GM19193 (cell line): ENCODE data around the gene INTS1.

Experiments used
- POLR2A ChIP-seq: IDR thresholded peaks from 4 replicates; pipeline ENCODE4 v1.6.1; 2011; ENCODE audit not compliant: insufficient read depth, insufficient read length; ENCODE audit errors: extremely low read depth

INTS1 gene

DNA sequence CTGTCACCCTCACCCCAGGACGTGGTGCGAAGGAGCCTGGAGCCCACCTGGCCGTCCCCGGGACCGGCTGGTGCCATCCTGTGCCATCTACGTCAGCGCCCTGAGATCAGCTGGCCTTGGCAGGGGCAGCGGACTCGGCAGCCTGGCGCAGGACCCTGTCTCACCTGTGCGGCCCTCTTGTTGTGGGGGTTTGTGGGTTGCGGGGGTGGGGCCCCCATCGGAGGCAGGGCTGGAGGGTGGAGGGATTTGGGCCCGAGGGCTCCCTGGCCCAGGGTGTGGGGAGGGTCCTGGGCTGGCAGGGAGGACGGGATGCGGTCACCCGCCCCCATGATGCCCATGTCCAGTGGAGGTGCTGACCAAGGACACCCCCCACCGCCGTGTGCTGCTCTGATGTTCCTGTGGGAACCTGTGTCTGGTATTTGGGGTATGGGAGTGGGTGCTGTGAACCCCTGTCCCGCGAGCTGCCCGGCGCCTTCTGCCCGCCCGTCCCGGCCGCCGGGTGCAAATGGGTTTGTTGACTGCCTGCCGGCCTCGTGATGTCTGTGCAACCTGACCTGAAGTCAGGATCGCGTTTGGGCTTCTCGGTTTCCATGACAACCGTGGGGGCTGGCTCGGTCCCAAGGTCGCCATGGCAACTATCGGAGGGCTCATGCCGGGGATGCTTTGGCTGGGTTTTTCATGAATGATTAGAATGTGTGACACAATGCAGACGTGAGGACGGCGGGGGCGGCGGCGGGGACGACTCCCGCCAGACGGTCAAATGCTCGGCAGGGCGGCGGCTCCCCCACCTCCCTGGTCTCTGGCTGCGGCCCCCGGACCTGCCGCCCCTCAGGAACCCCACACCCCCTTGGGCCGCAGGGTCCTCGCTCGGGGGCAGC, 33.6 kb upstream of the INTS1 start:
- TF ChIP-seq POLR2A: no peak

DNA sequence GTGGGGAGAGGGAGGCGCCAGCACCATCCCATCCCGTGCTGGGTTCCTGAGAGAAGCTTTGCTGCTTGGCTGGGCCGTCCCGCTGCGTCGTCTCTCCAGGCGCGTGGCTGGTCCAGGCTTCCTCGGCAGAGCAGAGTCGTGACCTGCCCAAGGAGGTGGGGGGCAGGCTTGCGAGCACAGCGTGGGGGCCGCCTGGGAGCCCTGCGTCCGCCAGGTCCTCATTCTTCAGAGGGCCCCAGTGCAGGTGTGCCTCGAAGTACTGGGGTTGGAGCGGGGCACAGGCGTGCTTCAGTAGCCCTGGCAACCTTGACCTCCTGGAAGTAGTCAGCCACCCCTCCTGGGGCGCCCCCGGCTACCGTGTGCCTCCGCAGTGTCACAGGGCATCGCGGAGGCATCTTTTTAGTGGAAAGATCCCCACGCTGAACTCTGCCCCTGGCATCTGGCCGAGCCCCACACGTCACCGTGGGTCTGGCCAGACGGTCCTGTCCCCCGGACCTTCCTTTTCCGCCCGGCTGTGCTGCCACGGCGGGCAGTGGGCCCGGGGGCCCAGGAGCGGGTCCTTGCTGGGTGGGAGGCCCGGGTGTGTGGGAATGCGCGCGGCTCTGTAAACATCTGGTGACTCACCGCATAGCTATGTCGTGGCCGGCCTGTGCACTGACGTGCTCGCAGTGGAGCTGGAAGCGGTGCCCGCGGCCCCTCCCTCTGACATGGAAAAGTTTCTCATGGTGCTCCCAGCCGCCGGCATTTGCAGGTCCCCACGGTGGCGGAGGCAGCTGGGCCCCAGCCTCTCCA, 32.8 kb upstream of the INTS1 start:
- TF ChIP-seq POLR2A: no peak

DNA sequence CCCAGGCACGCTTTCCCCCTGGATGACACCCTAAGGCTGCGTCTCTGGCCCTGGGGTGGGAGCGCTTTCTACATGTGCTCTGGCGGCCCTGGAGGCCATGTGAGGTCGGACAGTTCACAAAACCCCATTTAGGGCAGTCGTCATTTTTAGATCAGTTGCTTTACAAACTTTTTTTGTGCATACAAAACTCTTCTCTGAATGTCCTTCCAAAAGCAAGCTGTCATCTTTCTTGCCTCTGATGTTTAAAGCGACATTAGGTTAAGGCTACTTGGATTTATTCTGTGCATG, 32.2 kb upstream of the INTS1 start:
- TF ChIP-seq POLR2A: no peak

DNA sequence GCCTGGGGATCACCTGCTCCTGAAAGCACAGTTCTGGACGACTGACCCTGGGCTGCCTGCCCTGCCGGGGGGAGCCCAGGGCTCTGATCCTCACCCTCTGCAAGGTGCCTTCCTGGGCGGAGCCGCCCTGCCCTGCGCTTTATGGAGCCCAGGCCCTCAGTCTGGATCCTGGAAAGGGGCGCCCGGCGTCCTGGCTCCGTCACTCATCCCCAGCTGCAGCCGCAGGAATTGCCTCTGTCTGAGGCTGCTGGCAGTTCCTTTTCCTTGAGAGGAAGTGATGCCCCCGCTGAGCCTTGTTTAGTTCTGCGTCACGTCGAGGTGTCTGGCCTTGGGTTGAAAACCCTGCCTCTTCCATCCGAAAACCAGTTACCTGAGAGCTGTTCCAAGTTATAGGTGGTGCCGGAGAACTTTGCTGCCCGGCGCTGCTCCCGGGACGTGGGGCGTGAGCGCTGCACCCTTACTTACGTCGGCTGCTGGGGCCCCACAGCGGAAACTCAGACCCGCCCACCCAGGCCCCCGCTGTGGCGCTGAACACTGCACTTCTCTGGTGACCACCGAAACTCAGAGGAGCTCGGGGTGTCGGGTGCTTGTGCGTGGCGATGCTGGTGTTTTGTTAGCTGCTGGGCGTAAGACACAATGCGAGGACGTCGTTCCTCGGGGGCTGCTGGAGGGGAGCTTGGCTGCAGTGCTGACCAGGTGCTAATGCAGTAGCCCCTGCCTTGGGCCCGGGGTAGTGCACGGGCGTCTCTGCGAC, 31.7 kb upstream of the INTS1 start:
- TF ChIP-seq POLR2A: no peak

DNA sequence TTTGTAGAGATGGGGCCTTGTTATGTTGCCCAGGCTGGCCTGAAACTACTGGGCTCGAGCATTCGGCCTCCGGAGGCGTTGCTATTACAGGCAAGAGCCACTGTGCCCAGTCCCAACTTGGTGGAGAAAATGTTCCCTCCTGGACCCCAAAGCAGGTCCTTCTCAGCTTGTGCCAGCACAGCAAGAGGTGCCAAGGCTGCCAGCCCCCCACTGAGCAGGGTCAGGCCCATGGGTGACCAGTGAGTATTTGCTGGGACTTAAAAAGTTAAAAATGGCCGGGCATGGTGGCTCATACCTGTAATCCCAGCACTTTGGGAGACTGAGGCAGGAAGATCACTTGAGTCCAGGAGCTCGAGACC, 30.9 kb upstream of the INTS1 start:
- TF ChIP-seq POLR2A: no peak

DNA sequence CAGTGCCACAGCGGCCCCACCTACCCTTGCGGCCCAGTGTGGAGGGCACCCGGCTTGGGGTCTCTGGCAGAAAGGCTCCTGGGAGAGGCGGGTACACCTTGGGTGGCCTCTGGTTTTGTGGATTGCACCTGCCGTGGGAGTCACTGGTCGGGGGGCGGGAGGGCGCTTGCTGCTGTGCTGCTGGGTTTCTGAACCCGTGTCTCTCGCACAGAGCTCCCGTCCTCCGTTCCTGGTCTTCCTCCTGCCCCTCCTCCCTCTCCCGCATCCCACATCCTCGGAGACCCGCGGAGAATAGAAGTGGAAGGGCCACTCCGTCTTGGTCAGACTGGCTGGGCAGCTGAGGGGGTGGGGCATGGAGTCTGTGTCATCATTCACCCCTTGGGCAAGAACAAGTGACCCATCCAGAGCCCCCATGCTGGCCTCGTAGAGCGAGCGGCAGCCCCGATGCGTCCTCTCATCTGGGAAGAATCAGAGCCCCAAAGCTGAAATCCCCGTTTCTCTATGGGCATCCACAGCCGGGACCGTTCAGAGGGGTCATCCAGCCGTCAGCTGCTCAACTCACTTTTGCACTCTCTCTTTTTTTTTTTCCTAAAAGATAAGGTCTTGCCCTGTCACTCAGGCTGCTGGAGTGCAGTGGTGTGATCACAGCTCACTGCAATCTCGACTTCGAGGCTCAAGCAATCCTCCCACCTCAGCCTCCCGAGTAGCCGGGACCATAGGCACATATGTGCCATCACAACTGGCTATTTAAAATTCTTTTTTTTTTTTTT, 30.3 kb upstream of the INTS1 start:
- no peak for TF ChIP-seq POLR2A

DNA sequence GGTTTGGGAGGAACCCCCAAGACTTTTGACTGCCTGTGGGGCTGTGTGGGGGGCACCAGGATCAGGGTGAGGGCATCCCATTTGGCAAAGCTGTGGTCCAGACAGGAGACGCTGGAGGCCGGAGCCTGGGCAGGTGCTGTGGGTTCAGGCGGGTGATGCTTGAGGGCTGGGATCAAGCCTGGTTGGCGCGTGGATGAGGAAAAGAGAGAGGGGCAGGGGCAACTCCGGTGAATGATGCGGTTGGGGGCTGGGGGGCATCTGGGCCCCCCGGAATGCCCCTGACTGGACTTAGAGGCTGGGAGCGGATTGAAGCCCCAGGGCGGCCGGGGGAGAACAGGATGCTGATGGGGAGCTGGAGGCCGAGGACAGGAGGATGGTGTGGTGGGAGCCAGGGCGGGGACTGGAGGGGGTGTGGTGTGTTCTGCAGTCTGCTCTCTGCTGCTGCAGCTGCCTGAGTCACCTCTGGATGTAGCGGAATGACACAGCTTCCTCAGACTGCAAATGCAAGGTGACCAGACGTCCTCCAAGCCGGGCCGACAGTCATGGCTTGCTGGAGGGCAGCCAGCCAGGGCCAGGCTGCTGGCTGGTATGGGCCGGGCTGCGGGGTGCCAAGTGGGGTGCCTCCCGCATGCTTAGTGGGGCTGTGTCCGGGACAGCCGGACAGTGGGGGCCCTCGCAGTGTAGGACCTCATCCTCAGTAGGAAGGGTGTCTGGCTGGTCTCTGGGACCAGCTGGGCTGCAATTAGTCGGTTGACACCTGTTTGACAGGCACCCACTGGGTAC, 29.5 kb upstream of the INTS1 start:
- TF ChIP-seq POLR2A: no peak

DNA sequence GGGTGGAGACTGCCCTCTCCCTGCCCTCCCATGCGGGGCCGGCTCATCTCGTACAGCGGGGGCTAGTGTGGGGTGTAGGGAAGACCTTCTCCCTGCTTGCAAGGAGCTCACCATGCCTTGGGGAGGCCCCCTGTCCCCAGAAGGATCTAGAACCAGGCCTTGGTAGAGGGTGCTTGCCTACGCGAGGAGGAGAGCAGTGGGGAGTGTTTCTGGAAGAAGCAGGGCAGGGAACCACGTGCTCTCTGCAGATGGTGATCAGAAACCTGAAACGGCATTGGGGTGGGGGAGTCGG, 29.0 kb upstream of the INTS1 start:
- TF ChIP-seq POLR2A: no peak

DNA sequence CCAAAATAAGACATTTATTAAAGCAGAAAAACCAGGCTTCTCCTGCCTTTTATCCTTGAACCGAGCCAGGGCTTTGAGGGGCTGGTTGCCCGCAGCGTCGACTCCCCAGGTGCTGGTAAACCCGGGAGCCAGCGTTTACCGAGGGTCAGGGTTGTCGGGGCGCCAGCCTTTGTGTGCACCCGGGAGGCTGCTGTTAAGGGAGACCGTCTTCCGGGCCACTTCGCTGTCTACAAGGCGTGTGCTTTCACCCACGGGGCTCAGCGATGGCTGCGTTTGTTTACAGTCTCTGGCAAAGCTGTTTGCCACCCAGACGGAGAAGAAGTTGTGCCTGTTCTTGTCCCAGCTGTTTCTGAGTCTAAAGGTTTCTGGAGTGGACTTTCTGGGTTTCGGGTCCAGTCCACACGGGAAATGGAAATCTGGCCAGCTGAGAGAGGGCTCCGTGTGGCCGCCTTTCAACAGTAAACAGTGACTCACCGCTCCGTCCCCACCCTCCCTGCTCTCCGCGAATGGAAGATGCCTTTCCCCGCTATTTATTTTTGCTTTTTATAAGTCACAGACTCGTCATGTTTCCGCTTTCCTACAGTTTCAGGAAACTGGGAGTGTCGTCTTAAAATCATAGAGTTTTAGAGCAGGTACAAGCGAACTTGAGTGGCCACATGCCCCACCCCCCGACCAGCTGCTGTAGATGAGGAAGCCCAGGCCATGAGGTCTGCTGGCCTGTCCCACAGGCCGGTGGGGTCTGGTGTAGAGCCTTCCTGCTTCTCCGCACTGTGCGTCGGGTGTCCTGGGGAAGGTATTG, 28.5 kb upstream of the INTS1 start:
- no peak for TF ChIP-seq POLR2A

DNA sequence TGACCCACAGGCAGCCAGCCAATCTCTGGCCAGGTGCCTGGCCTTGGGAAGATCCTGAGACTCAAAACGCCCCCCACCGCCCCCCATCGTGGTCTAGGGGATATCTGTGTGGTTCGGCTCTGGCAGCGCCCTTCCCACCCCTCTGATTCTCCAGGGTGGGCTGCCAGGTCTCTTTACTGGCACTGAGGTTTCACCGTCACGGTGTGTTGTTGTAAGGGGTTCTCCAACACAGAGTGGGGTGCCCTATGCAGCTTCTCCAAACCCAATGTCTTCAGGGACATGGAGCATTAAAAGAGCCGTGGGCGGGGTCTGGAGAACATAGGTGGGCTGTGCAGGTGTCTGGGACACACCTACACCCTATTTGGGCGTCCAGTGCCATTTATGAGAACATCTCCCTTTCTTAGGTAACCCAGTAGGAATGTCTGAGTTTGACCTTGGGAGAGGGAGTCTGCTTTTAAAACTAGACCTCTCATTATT, 27.8 kb upstream of the INTS1 start:
- no peak for TF ChIP-seq POLR2A

DNA sequence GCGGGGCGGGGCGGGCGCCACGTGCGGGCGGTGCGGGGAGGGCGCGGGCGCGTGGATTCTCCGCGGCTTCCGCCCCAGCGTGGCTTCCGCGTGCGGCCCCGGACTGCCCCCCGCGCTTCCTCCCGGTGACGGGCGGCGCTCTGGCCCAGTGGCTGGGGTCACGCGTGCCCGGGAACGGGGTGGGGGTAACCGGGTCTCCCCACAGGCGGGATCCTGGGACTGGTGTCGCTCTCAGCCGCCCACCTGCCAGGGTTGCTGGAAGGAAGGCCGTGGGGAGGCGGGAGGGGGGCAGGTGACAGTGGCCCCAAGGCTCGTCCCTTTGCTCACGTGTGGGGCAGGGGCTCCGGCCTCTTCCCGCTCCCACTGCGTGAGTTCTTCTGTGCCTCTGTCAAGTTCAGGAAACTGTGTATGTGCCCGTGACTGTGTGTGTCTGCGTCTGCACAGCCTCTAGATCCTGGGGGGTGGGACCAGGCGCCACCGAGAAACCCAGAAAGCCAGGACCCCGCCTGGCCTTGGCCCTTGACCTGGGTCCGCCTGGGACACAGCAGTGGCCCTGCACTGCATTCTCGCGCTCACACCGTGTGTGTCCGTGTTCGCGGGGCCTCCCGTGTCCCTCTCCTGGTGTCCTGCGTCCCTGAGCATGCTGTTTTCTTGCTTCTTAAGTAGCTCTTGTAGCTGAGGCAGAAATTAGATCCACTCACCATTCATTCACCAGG, 27.2 kb upstream of the INTS1 start:
- TF ChIP-seq POLR2A: no peak

DNA sequence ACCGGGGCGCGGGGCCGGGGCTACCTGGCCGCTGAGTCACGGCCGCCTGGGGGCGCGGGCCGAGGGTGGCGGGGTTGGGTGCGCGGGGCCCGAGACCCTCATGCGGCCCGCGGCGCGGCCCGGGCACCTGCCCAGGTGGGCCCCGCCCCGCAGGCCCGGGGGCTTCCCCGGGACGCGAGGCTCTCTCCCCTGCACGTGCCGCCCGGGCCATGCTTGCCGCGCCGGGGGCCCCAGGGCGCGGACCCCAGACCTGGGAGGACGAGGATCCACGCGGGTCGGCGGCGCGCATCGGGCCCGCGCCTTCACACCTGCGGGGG, 26.7 kb upstream of the INTS1 start:
- TF ChIP-seq POLR2A: no peak
